ENCODE results near the gene EFCAB9.

- no peak for TF ChIP-seq EZH2 (IDR thresholded peaks at IDR 0.05; ENCODE audit: insufficient read depth, poor library complexity, severe bottlenecking)
- TF ChIP-seq EZH2phosphoT487 (IDR thresholded peaks at IDR 0.05; ENCODE audit: insufficient read depth, low read depth), result no peak
These were observed 6.5 kb downstream of the EFCAB9 start for GRCh38 chr5:172200476-172200875.

Data from GM23248 (cell line).